Kidney glomerular epithelial cell (primary cell): ENCODE data around the gene RYR3.

Source experiments
- DNase-seq: peaks from one replicate; lab custom pipeline; 2025; lab: John Stamatoyannopoulos, UW

The RYR3 gene

GRCh38 chr15:33320017-33320416 is 9.2 kb downstream of the RYR3 start:
- DNase-seq: no peak

- DNase-seq: no peak
Observed at GRCh38 chr15:33322091-33322490, 11.3 kb downstream of the RYR3 start.

GRCh38 chr15:33324609-33325008 is 13.8 kb downstream of the RYR3 start:
- no peak for DNase-seq

- DNase-seq: no peak
Observed at GRCh38 chr15:33326908-33327307, 16.1 kb downstream of the RYR3 start.

- DNase-seq: no peak
Observed at GRCh38 chr15:33328106-33328505, 17.3 kb downstream of the RYR3 start.

GRCh38 chr15:33329457-33329856 is 18.7 kb downstream of the RYR3 start:
- no peak for DNase-seq

- no peak for DNase-seq
Observed at GRCh38 chr15:33330931-33331330, 20.2 kb downstream of the RYR3 start.

- DNase-seq: no peak
Observed at GRCh38 chr15:33341953-33342352, 31.2 kb downstream of the RYR3 start.

GRCh38 chr15:33343275-33343674 is 32.5 kb downstream of the RYR3 start:
- no peak for DNase-seq

GRCh38 chr15:33344111-33344510 is 33.3 kb downstream of the RYR3 start:
- DNase-seq: no peak

GRCh38 chr15:33344530-33344929 is 33.8 kb downstream of the RYR3 start:
- no peak for DNase-seq

GRCh38 chr15:33354411-33354810 is 43.6 kb downstream of the RYR3 start:
- no peak for DNase-seq

GRCh38 chr15:33357845-33358244 is 47.1 kb downstream of the RYR3 start:
- no peak for DNase-seq

- peak; percentile 8 for DNase-seq
Observed at GRCh38 chr15:33358306-33358705, 47.5 kb downstream of the RYR3 start.

- DNase-seq: no peak
Observed at GRCh38 chr15:33360886-33361285, 50.1 kb downstream of the RYR3 start.

- no peak for DNase-seq
Observed at GRCh38 chr15:33369941-33370622, 59.3 kb downstream of the RYR3 start.

- DNase-seq: no peak
Observed at GRCh38 chr15:33370623-33371020, 59.9 kb downstream of the RYR3 start.

- DNase-seq: no peak
Observed at GRCh38 chr15:33371159-33371558, 60.4 kb downstream of the RYR3 start.

- DNase-seq: no peak
Observed at GRCh38 chr15:33374226-33374914, 63.6 kb downstream of the RYR3 start.

- no peak for DNase-seq
Observed at GRCh38 chr15:33375236-33375635, 64.5 kb downstream of the RYR3 start.

- no peak for DNase-seq
Observed at GRCh38 chr15:33377204-33377603, 66.4 kb downstream of the RYR3 start.

GRCh38 chr15:33378866-33379480 is 68.2 kb downstream of the RYR3 start:
- DNase-seq: peak; percentile 4

- DNase-seq: no peak
Observed at GRCh38 chr15:33380406-33380805, 69.6 kb downstream of the RYR3 start.
